Ecto neural progenitor cell (in vitro differentiated cells): ENCODE results near the gene SSRP1.
"Not testable (repeated sequence)": the region's sequence is repeated elsewhere in the genome, so short reads cannot be mapped to it uniquely, and the experiment has no call there.

ENCODE experiments used
- DNase-seq: peaks from one replicate; pipeline ENCODE4 v3.0.0-alpha.2; 2018; ENCODE audit warnings: low spot score

Gene SSRP1

GRCh38 chr11:57300785-57301184 lies 34.9 kb downstream of the SSRP1 start:
- DNase-seq: no peak

- no peak for DNase-seq
These were observed 36.4 kb downstream of the SSRP1 start for GRCh38 chr11:57299150-57299737.

- DNase-seq: no peak
These were observed 38.5 kb downstream of the SSRP1 start for GRCh38 chr11:57297221-57297620.

- DNase-seq: not testable (repeated sequence)
These were observed 39.5 kb downstream of the SSRP1 start for GRCh38 chr11:57296205-57296604.

- DNase-seq: no peak
These were observed 41.2 kb downstream of the SSRP1 start for GRCh38 chr11:57294225-57295131.

GRCh38 chr11:57290288-57290687 lies 45.4 kb downstream of the SSRP1 start:
- no peak for DNase-seq

- DNase-seq: peak; percentile 63
These were observed 46.7 kb downstream of the SSRP1 start for GRCh38 chr11:57288771-57289579.

- DNase-seq: no peak
These were observed 47.8 kb downstream of the SSRP1 start for GRCh38 chr11:57287884-57288283.

GRCh38 chr11:57283231-57283990 lies 52.3 kb downstream of the SSRP1 start:
- no peak for DNase-seq

- DNase-seq: not testable (repeated sequence)
These were observed 54.1 kb downstream of the SSRP1 start for GRCh38 chr11:57281546-57281945.

GRCh38 chr11:57279116-57279515 lies 56.6 kb downstream of the SSRP1 start:
- no peak for DNase-seq

GRCh38 chr11:57278721-57279095 lies 57.0 kb downstream of the SSRP1 start:
- DNase-seq: no peak

- peak; percentile 79 for DNase-seq
These were observed 57.6 kb downstream of the SSRP1 start for GRCh38 chr11:57277845-57278720.

GRCh38 chr11:57276971-57277675 lies 58.6 kb downstream of the SSRP1 start:
- no peak for DNase-seq

GRCh38 chr11:57276169-57276970 lies 59.3 kb downstream of the SSRP1 start:
- DNase-seq: no peak
